Heart left ventricle (tissue), 16 donors: ENCODE data around the gene MFF. TPM values are rescaled to one million over a fixed set of nuclear protein-coding genes. Genes with fewer than 3 reads are reported as not detected.

Experiments
- ATAC-seq, 4 donors: fragments of 200-7000 bp; cut with Tn5 transposase; one replicate each; pipeline ENCODE4 v1.9.1; 2020 to 2022; ENCODE audit warnings: moderate library complexity in 4 of 4, mild to moderate bottlenecking in 3 of 4, moderate number of reproducible peaks in 1 of 4
- DNase-seq, 5 donors: peaks; one replicate each; pipeline ENCODE4 v3.0.0-alpha.2; 2020
- H3K27ac ChIP-seq, 12 donors: fragments of 200-600 bp; sonication (generic) in 4 of 12; one replicate each; pipeline versions ENCODE4 v1.5.0 to v1.8.0; 2016 to 2022; ENCODE audit warnings: mild to moderate bottlenecking in 2 of 12
- H3K27me3 ChIP-seq, 9 donors: fragments of 200-600 bp; sonication (generic) in 2 of 9; one replicate each; pipeline versions ENCODE4 v1.5.1 to v1.8.0; 2016 to 2022; ENCODE audit warnings: mild to moderate bottlenecking in 3 of 9
- H3K36me3 ChIP-seq, 9 donors: fragments of 200-600 bp; sonication (generic) in 2 of 9; one replicate each; pipeline versions ENCODE4 v1.5.0 to v1.8.0; 2018 to 2022; ENCODE audit warnings: mild to moderate bottlenecking in 2 of 9
- H3K4me1 ChIP-seq, 12 donors: fragments of 200-600 bp; sonication (generic) in 4 of 12; one replicate each; pipeline versions ENCODE4 v1.5.0 to v1.8.0; 2016 to 2022; ENCODE audit warnings: mild to moderate bottlenecking in 3 of 12
- H3K4me3 ChIP-seq, 12 donors: fragments of 200-600 bp; sonication (generic) in 4 of 12; one replicate each; pipeline versions ENCODE4 v1.5.0 to v1.8.0; 2017 to 2022; ENCODE audit warnings: mild to moderate bottlenecking in 9 of 12, moderate library complexity in 4 of 12
- H3K9me3 ChIP-seq, 12 donors: fragments of 200-600 bp; sonication (generic) in 4 of 12; one replicate each; pipeline versions ENCODE4 v1.5.0 to v1.8.0; 2016 to 2022; ENCODE audit warnings: mild to moderate bottlenecking in 1 of 12
- CTCF ChIP-seq, 12 donors: fragments of 200-600 bp; sonication (generic) in 4 of 12; IDR thresholded peaks; one replicate each; pipeline versions ENCODE4 v1.5.0 to v1.8.0; 2018 to 2022; ENCODE audit warnings: antibody characterized with exemption in 12 of 12, mild to moderate bottlenecking in 5 of 12
- POLR2A ChIP-seq, 2 donors: fragments of 450-650 bp; IDR thresholded peaks; one replicate each; pipeline ENCODE4 v1.6.1; 2017; ENCODE audit warnings: antibody characterized with exemption in 2 of 2, mild to moderate bottlenecking in 2 of 2, moderate library complexity in 2 of 2
- WGBS, 4 donors: extraction: QIAGEN DNeasy Blood & Tissue Kit in 2 of 4; methylation state at CpG; one replicate each; pipeline versions ENCODE4 v1.1.5 to v1.1.7; 2013 to 2018; 5-methylcytosine and 5-hydroxymethylcytosine counted together
- intact Hi-C, 10 donors: fragments of 100-400 bp; cut with DNase I; formaldehyde crosslinking; loops; one replicate each; pipeline versions ENCODE4 v1.11.1 to v1.14.2; 2022
- polyA plus RNA-seq, 2 donors: library from polyadenylated mRNA; stranded (reverse); fragments of 200-250 nt; gene quantifications; one replicate each; pipeline ENCODE4 v1.2.3, GENCODE V29; 2013
- total RNA-seq, 9 donors: library from RNA; depleted of rRNA in 2 of 9; stranded (reverse); fragments of >200 nt in 2 of 9; fragmentation: NEBNext Ultra II Directional in 3 of 9; extraction: Animal tissue kit (Norgen Biotek cat#: 25700) in 3 of 9; gene quantifications; one replicate each; pipeline versions ENCODE4 v1.1.0 to v1.2.4, GENCODE V29; 2016 to 2023
- donor health status: ischemic (EF 13 %, LVEDD 7.1; RV severe dilation, severe dysfunction).
- donor health status: healthy with polysubstance abuse.
- donor health status: DM: no; HTN: yes; CAD: no.
- donor health status: DM: no; HTN: no; CAD: no.
- donor health status: ischemic (EF 25% LVEDD 6.9; RV normal size, moderate dysfunction).
- donor health status: ischemic (EF 25% LVEDD 5.7; RV mildly dilated, moderate dysfunction).
- donor health status: healthy.
- donor health status: DM: yes; HTN: yes; CAD: no.
- donor health status: ischemic (EF 35%, LVEDD 5.7; RV mildly dilated, moderate dysfunction).
- donor health status: nonischemic (EF 11% LVEDD 7.7; RV severe dilation, severe dysfunction).
- donor health status: DM: yes; HTN: yes; CAD: no.
- donor health status: PGD.
- donor health status: ischemic (EF 29% LVEDD 5.4; RV normal size, mild dysfunction).
- donor health status: nonischemic (EF 23%, LVEDD 6.1; RV moderate dilation, normal function).

Gene MFF
- total and polyA plus RNA-seq, 11 donors: 60.1 to 117 (median 79.7) TPM

GRCh38 chr2:227324642-227324994 is 433 bp upstream of the MFF start:
- intact Hi-C loops: loop anchor here in 1 of 10 donors (10.0 kb wide), 1 partner anchor 150 kb away; the partner anchor contains the start of gene AGFG1
- DNase-seq: no peak
- TF ChIP-seq CTCF (IDR thresholded peaks at IDR 0.05) (no peak), POLR2A (IDR thresholded peaks at IDR 0.05) (no peak)
- Histone ChIP-seq H3K27me3 (no peaks in the 10 kb centered on the region), H3K27ac (peak overlapping the region; percentile 35 to 97 (median 92)), H3K4me3 (peak overlapping the region; percentile 61 to 100 (median 94)), H3K9me3 (peaks cover 0 to 8% (median 0%) of the 10 kb centered on the region in 12 donors), H3K4me1 (peaks cover 0 to 25% (median 18%) of the 10 kb centered on the region in 12 donors), H3K36me3 (peaks cover 0 to 10% (median 4%) of the 10 kb centered on the region in 9 donors)
- 14 to 26% (median 17%) methylated on average over 6 of the region's 6 CpGs for WGBS, 4 donors
- peak in 3 of 4 donors; percentile 20 to 41 (median 34) for ATAC-seq

DNA sequence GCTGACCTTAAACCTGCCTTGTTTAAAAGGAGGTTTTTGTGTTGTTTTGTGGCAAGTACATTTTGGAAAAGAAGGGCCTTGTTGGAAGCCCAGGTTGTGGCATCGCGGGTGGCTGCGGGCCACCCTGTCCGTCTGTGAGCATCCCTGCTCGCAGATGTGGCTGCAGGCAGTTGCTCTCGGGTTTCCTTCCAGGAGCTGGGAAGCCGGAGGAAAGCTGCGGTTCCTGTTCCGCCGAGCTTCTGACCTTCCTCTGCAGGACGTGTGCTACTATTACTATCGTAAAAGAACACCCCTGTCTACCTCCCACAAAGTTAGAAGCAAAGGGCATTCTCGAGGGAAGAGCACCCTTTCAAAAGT is 766 bp downstream of the MFF start:
- ATAC-seq (peak in 3 of 4 donors; percentile 35 to 64 (median 39)), DNase-seq (peak; percentile 31 to 66 (median 38))
- Histone ChIP-seq H3K27me3 (no peaks in the 10 kb centered on the region), H3K36me3 (peaks cover 0 to 22% (median 8%) of the 10 kb centered on the region in 9 donors), H3K4me1 (peaks cover 0 to 25% (median 18%) of the 10 kb centered on the region in 12 donors), H3K4me3 (peak overlapping the region; percentile 61 to 100 (median 94)), H3K9me3 (peaks cover 0 to 8% (median 0%) of the 10 kb centered on the region in 12 donors), H3K27ac (peak overlapping the region; percentile 70 to 97 (median 92))
- intact Hi-C loops: loop anchor here in 2 of 10 donors (5.0 to 10.0 kb wide), 2 partner anchors 146 to 149 kb away; partner anchors contain the start of gene AGFG1 (in 2 of the 2)
- 0 to 1% (median 1%) methylated on average over 13 of the region's 13 CpGs for WGBS, 4 donors
- TF ChIP-seq CTCF (IDR thresholded peaks at IDR 0.05) (peak in 1 of 12 donors; percentile 7), POLR2A (IDR thresholded peaks at IDR 0.05) (no peak)

DNA sequence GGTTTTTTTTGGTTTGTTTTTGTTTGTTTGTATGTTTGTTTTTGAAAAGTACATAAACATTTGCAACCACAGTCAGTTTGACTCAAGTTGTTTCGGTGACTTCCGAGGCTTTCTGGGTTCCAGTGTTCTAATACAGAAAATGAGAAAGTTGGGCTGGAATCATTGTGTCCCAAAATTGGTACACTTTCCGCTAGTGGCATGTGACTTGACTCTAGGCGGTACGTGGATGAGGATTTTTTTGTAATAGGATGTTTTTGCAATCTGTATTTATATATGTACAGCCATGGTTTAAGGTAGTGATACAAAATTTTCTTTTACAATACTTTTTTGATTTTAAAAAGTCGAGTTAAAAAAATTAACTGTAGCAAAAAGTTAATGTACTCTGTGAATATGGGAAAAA is 1.7 kb downstream of the MFF start:
- H3K9me3 ChIP-seq: peaks cover 0 to 8% (median 0%) of the 10 kb centered on the region in 12 donors

More for the DNA sequence above, 1.7 kb downstream of the MFF start:
- TF ChIP-seq POLR2A (IDR thresholded peaks at IDR 0.05) (no peak), CTCF (IDR thresholded peaks at IDR 0.05) (no peak)
- Histone ChIP-seq H3K27ac (no peak overlapping the region), H3K36me3 (peaks cover 0 to 31% (median 11%) of the 10 kb centered on the region in 9 donors), H3K4me3 (peak overlapping the region in 4 of 12 donors; percentile 61 to 100 (median 96)), H3K4me1 (peaks cover 0 to 25% (median 18%) of the 10 kb centered on the region in 12 donors), H3K27me3 (no peaks in the 10 kb centered on the region)
- ATAC-seq (no peak), DNase-seq (no peak)
- 93 to 97% (median 95%) methylated on average over 6 of the region's 6 CpGs for WGBS, 4 donors
- intact Hi-C loops: loop anchor here in 2 of 10 donors (5.0 to 10.0 kb wide), 2 partner anchors 146 to 148 kb away; partner anchors contain the start of gene AGFG1 (in 2 of the 2)
